K562 (cell line): ENCODE results near the gene DALRD3. TPM values are rescaled to one million over a fixed set of nuclear protein-coding genes. Genes with fewer than 3 reads are reported as not detected.

Source experiments
- BACH1 ChIP-seq: fragments of 200-800 bp; sonication (Bioruptor generic); IDR thresholded peaks from 2 replicates; pipeline ENCODE4 v1.6.1; 2016; ENCODE audit warnings: missing genetic modification characterization, missing compliant biosample characterization
- CCNT2 ChIP-seq: IDR thresholded peaks from 2 replicates; pipeline ENCODE4 v1.6.1; 2011; ENCODE audit warnings: borderline replicate concordance, low read depth, mild to moderate bottlenecking, moderate library complexity, mixed read lengths, low read length; ENCODE audit not compliant: insufficient read length; ENCODE audit errors: extremely low read depth
- CHD2 ChIP-seq: IDR thresholded peaks from 2 replicates; pipeline ENCODE4 v1.6.1; 2011; ENCODE audit warnings: low read depth, low read length
- CTBP1 ChIP-seq: fragments of 450-650 bp; IDR thresholded peaks from 2 replicates; pipeline ENCODE4 v1.6.1; 2016; ENCODE audit warnings: borderline replicate concordance
- GATAD2A ChIP-seq: fragments of 450-650 bp; IDR thresholded peaks from 2 replicates; pipeline ENCODE4 v1.6.1; 2017
- RAD21 ChIP-seq, 2 experiments: fragments of 250-450 bp in 1 of 2; fragments of 450-650 bp in 1 of 2; sonication (Bioruptor Pico) in 1 of 2; formaldehyde crosslinking in 1 of 2; IDR thresholded peaks in 1 of 2; conservative IDR thresholded peaks in 1 of 2; 2 replicates each; pipeline versions ENCODE4 v1.4.0 to v1.8.0; 2020 to 2022; ENCODE audit warnings: mild to moderate bottlenecking in 2 of 2, moderate library complexity in 1 of 2
- RBM15 ChIP-seq: fragments of 200-400 bp; formaldehyde crosslinking; IDR thresholded peaks from 2 replicates; pipeline ENCODE4 v1.6.1; 2018; ENCODE audit warnings: mild to moderate bottlenecking, low read length, moderate library complexity; ENCODE audit not compliant: insufficient read depth
- TBL1XR1 ChIP-seq, 2 experiments: IDR thresholded peaks; 2 replicates each; pipeline ENCODE4 v1.6.1; 2012; ENCODE audit warnings: improper control_type of control experiment in 2 of 2, low read length in 2 of 2, mild to moderate bottlenecking in 1 of 2
- ZNF232 ChIP-seq: sonication (generic); formaldehyde crosslinking; IDR thresholded peaks from 2 replicates; pipeline ENCODE4 v1.8.0; 2022; ENCODE audit warnings: mild to moderate bottlenecking, missing genetic modification reagents
- polyA plus RNA-seq, 8 experiments: library from polyadenylated mRNA; depleted of rRNA in 4 of 8; stranded (reverse) in 5 of 8; unstranded in 3 of 8; fragments of >200 nt; fragmentation: Nextera tagmentation in 2 of 8; fragmentation: Illumina TruSeq in 1 of 8; extraction: Ambion mirVana in 2 of 8; extraction: Trizol in 1 of 8; gene quantifications; 2 replicates each; pipeline versions ENCODE4 v1.2.1 to v1.2.3, GENCODE V29; 2011 to 2014; ENCODE audit warnings: inconsistent platforms in 1 of 8, missing spikeins in 1 of 8
- total RNA-seq, 7 experiments: library from RNA; depleted of rRNA in 6 of 7; stranded (reverse); fragments of >200 nt in 6 of 7; fragmentation: Illumina TruSeq in 2 of 7; extraction: Trizol in 2 of 7; gene quantifications; 2 replicates each; pipeline versions ENCODE4 v1.2.1 to v1.2.3, GENCODE V29; 2011 to 2021; ENCODE audit warnings: low replicate concordance in 1 of 7
- TF ChIP-seq, protein P1 (sequence below), 2 experiments: fragments of 450-650 bp; conservative IDR thresholded peaks; 2 replicates each; pipeline ENCODE4 v1.6.1; 2017; ENCODE audit warnings: mild to moderate bottlenecking in 2 of 2, moderate library complexity in 2 of 2
- TF ChIP-seq, protein P2 (sequence below): fragments of 450-650 bp; formaldehyde crosslinking; IDR thresholded peaks from 2 replicates; pipeline ENCODE4 v1.4.0; 2020; ENCODE audit warnings: mild to moderate bottlenecking, moderate library complexity
- TF ChIP-seq, protein P3 (sequence below): fragments of 250-450 bp; sonication (Bioruptor Pico); IDR thresholded peaks from 2 replicates; pipeline ENCODE4 v1.8.0; 2021; ENCODE audit warnings: mild to moderate bottlenecking, moderate library complexity
- TF ChIP-seq, protein P4 (sequence below): sonication (generic); formaldehyde crosslinking; IDR thresholded peaks from 2 replicates; pipeline ENCODE4 v1.8.0; 2022; ENCODE audit warnings: missing genetic modification reagents, mild to moderate bottlenecking, moderate library complexity, borderline replicate concordance
- TF ChIP-seq, protein P5 (sequence below): IDR thresholded peaks from 2 replicates; pipeline ENCODE4 v1.6.1; 2014; ENCODE audit warnings: antibody characterized with exemption
- TF ChIP-seq, protein P6 (sequence below): fragments of 150-350 bp; conservative IDR thresholded peaks from 2 replicates; pipeline ENCODE4 v1.6.1; 2014; ENCODE audit warnings: low read length

DALRD3 gene
- total and polyA plus RNA-seq, 9 of the 15 experiments (the other 6 are each of a cell fraction or from before 2014, with no cell fraction given), result 6.6 to 31.3 (median 14.4) TPM

DNA sequence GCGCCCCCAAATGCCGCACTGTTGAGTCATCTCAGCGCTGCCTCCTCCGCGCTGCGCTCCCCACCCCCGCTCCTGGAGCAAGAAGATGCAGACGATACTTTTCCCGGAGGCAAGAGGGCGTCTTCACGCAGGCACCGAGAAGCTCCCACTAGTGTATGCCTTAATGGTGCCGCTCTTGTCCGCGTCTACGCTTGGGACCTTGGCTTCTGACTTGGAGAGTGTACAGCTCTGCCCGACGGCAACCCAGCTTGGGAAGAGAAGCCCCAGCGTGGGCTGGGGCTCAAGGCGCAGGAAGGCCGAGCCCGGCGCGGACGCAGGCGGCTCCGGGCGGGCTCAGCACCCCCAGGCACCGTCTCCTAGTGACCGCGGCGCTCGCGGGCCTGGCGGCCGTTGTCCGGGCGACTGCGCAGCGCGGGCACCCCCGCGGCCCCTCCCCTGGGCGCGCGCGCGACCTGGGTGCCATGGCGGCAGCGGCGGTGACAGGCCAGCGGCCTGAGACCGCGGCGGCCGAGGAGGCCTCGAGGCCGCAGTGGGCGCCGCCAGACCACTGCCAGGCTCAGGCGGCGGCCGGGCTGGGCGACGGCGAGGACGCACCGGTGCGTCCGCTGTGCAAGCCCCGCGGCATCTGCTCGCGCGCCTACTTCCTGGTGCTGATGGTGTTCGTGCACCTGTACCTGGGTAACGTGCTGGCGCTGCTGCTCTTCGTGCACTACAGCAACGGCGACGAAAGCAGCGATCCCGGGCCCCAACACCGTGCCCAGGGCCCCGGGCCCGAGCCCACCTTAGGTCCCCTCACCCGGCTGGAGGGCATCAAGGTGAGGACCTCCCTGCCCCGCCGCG is 28.4 kb downstream of the DALRD3 start, which contains the start of gene P4HTM (continued):
- TF ChIP-seq CCNT2 (peak; percentile 34), BACH1 (tag) (no peak), ZNF232 (CRISPR knock-in tag) (no peak), TBL1XR1 (IDR thresholded peaks at IDR 0.05; ENCODE audit: low read length in 2 of 2) (peak in 1 of 2 experiments; percentile 60; a peak in 1 of 4 replicates), CHD2 (peak; percentile 45; the same call in 1 of the 2 replicates), GATAD2A (0 out of 2 replicates have a peak, but pooled peaks have one; percentile 57), RBM15 (no peak), CTBP1 (peak; percentile 89), RAD21 (CRISPR knock-in tag; conservative IDR thresholded peaks at IDR 0.05 in 1 of 2, IDR thresholded peaks at IDR 0.05 in 1 of 2) (peak in 1 of 2 experiments; percentile 21; a peak in 1 of 4 replicates)
- TF ChIP-seq, protein P1, sequence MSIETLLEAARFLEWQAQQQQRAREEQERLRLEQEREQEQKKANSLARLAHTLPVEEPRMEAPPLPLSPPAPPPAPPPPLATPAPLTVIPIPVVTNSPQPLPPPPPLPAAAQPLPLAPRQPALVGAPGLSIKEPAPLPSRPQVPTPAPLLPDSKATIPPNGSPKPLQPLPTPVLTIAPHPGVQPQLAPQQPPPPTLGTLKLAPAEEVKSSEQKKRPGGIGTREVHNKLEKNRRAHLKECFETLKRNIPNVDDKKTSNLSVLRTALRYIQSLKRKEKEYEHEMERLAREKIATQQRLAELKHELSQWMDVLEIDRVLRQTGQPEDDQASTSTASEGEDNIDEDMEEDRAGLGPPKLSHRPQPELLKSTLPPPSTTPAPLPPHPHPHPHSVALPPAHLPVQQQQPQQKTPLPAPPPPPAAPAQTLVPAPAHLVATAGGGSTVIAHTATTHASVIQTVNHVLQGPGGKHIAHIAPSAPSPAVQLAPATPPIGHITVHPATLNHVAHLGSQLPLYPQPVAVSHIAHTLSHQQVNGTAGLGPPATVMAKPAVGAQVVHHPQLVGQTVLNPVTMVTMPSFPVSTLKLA (conservative IDR thresholded peaks at IDR 0.05), result peak in 1 of 2 experiments; percentile 47; a peak in 1 of 4 replicates
- TF ChIP-seq, protein P2, sequence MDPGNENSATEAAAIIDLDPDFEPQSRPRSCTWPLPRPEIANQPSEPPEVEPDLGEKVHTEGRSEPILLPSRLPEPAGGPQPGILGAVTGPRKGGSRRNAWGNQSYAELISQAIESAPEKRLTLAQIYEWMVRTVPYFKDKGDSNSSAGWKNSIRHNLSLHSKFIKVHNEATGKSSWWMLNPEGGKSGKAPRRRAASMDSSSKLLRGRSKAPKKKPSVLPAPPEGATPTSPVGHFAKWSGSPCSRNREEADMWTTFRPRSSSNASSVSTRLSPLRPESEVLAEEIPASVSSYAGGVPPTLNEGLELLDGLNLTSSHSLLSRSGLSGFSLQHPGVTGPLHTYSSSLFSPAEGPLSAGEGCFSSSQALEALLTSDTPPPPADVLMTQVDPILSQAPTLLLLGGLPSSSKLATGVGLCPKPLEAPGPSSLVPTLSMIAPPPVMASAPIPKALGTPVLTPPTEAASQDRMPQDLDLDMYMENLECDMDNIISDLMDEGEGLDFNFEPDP (CRISPR knock-in tag), result no peak
- TF ChIP-seq, protein P3, sequence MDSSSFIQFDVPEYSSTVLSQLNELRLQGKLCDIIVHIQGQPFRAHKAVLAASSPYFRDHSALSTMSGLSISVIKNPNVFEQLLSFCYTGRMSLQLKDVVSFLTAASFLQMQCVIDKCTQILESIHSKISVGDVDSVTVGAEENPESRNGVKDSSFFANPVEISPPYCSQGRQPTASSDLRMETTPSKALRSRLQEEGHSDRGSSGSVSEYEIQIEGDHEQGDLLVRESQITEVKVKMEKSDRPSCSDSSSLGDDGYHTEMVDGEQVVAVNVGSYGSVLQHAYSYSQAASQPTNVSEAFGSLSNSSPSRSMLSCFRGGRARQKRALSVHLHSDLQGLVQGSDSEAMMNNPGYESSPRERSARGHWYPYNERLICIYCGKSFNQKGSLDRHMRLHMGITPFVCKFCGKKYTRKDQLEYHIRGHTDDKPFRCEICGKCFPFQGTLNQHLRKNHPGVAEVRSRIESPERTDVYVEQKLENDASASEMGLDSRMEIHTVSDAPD (CRISPR knock-in tag), result no peak
- TF ChIP-seq, protein P4, sequence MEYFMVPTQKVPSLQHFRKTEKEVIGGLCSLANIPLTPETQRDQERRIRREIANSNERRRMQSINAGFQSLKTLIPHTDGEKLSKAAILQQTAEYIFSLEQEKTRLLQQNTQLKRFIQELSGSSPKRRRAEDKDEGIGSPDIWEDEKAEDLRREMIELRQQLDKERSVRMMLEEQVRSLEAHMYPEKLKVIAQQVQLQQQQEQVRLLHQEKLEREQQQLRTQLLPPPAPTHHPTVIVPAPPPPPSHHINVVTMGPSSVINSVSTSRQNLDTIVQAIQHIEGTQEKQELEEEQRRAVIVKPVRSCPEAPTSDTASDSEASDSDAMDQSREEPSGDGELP (CRISPR knock-in tag), result peak; percentile 58; the same call in 1 of the 2 replicates
- TF ChIP-seq, protein P5, sequence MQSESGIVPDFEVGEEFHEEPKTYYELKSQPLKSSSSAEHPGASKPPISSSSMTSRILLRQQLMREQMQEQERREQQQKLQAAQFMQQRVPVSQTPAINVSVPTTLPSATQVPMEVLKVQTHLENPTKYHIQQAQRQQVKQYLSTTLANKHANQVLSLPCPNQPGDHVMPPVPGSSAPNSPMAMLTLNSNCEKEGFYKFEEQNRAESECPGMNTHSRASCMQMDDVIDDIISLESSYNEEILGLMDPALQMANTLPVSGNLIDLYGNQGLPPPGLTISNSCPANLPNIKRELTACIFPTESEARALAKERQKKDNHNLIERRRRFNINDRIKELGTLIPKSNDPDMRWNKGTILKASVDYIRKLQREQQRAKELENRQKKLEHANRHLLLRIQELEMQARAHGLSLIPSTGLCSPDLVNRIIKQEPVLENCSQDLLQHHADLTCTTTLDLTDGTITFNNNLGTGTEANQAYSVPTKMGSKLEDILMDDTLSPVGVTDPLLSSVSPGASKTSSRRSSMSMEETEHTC, result no peak
- TF ChIP-seq, protein P6, sequence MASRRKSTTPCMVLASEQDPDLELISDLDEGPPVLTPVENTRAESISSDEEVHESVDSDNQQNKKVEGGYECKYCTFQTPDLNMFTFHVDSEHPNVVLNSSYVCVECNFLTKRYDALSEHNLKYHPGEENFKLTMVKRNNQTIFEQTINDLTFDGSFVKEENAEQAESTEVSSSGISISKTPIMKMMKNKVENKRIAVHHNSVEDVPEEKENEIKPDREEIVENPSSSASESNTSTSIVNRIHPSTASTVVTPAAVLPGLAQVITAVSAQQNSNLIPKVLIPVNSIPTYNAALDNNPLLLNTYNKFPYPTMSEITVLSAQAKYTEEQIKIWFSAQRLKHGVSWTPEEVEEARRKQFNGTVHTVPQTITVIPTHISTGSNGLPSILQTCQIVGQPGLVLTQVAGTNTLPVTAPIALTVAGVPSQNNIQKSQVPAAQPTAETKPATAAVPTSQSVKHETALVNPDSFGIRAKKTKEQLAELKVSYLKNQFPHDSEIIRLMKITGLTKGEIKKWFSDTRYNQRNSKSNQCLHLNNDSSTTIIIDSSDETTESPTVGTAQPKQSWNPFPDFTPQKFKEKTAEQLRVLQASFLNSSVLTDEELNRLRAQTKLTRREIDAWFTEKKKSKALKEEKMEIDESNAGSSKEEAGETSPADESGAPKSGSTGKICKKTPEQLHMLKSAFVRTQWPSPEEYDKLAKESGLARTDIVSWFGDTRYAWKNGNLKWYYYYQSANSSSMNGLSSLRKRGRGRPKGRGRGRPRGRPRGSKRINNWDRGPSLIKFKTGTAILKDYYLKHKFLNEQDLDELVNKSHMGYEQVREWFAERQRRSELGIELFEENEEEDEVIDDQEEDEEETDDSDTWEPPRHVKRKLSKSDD, result peak; percentile 73; the same call in 1 of the 2 replicates
